HG02981 (cell line): Measurements from ENCODE around the gene GBP4.
"Not testable (repeated sequence)": the region's sequence is repeated elsewhere in the genome, so short reads cannot be mapped to it uniquely, and the experiment has no call there.

ENCODE experiments used
- ATAC-seq: cut with Tn5 transposase; IDR thresholded peaks from one replicate; pipeline ENCODE4 v1.9.1; 2021; ENCODE audit warnings: mild to moderate bottlenecking, moderate library complexity; ENCODE audit not compliant: unreplicated experiment

GBP4 gene

GRCh38 chr1:89198491-89199072, at the start of gene GBP4:
TSS of gene GBP4 (minus strand) at chr1:89198942. CDS start at chr1:89198834, 108 bp downstream.
- peak; percentile 52 for ATAC-seq

- no peak for ATAC-seq
Observed at GRCh38 chr1:89243046-89243445, 44.3 kb upstream of the GBP4 start.

GRCh38 chr1:89221341-89221740, 22.6 kb upstream of the GBP4 start:
- ATAC-seq, result no peak

GRCh38 chr1:89219851-89220250, 21.1 kb upstream of the GBP4 start:
- not testable (repeated sequence) for ATAC-seq

GRCh38 chr1:89218941-89219340, 20.2 kb upstream of the GBP4 start:
- ATAC-seq, result not testable (repeated sequence)

GRCh38 chr1:89213347-89213746, 14.6 kb upstream of the GBP4 start:
- ATAC-seq, result no peak

GRCh38 chr1:89211035-89211634, 12.4 kb upstream of the GBP4 start:
- no peak for ATAC-seq

GRCh38 chr1:89206373-89206772, 7.6 kb upstream of the GBP4 start:
- ATAC-seq, result no peak

- no peak for ATAC-seq
Observed at GRCh38 chr1:89203166-89203565, 4.4 kb upstream of the GBP4 start.

- ATAC-seq, result peak; percentile 71
Observed at GRCh38 chr1:89201106-89201794, 2.5 kb upstream of the GBP4 start.

GRCh38 chr1:89200663-89201062, 1.9 kb upstream of the GBP4 start:
- no peak for ATAC-seq

- ATAC-seq, result no peak
Observed at GRCh38 chr1:89199525-89200031, 836 bp upstream of the GBP4 start.

- ATAC-seq, result no peak
Observed at GRCh38 chr1:89198081-89198480, 661 bp downstream of the GBP4 start.

GRCh38 chr1:89195476-89195875, 3.3 kb downstream of the GBP4 start:
- no peak for ATAC-seq

- no peak for ATAC-seq
Observed at GRCh38 chr1:89191314-89191713, 7.4 kb downstream of the GBP4 start.

GRCh38 chr1:89190017-89190416, 8.7 kb downstream of the GBP4 start:
- ATAC-seq, result no peak

GRCh38 chr1:89179343-89179742, 19.4 kb downstream of the GBP4 start:
- ATAC-seq, result no peak

- no peak for ATAC-seq
Observed at GRCh38 chr1:89176971-89177370, 21.8 kb downstream of the GBP4 start.

- no peak for ATAC-seq
Observed at GRCh38 chr1:89175601-89176256, 23.0 kb downstream of the GBP4 start, which contains the start of gene GBP7. TSS of gene GBP7 (minus strand) at chr1:89176003. CDS start at chr1:89171935, 4,068 bp downstream.

GRCh38 chr1:89174491-89174890, 24.3 kb downstream of the GBP4 start:
- ATAC-seq, result no peak

GRCh38 chr1:89172468-89173143, 26.1 kb downstream of the GBP4 start:
- no peak for ATAC-seq
